GM12892 (cell line): Measurements from ENCODE around the gene RPL36AL.

ENCODE experiments used
- POLR2A ChIP-seq: IDR thresholded peaks from 2 replicates; pipeline ENCODE4 v1.6.1; 2011; ENCODE audit warnings: low read depth, low read length, control low read depth
- POLR2AphosphoS5 ChIP-seq: IDR thresholded peaks from 2 replicates; pipeline ENCODE4 v1.6.1; 2011; ENCODE audit warnings: low read depth, low read length, control low read depth

DNA sequence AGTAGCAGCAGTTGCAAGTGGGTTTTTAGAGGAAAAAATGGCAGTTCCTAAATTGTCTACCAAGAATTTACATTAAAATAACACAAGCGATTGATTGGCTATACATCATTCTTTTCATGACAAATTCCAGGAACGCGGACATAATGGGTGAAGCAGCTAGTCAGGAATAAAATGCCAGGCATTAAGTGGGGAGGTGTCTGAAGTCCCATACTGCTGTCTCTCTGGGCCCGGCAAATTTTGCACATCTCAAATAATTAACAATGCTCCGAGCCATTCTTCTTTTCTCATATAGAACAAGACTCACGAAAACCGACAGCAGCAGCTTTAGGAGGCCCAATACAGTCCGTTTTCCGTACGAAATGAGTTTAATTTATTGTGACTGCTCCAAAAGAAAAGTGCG lies 696 bp downstream of the RPL36AL start:
- no peak for TF ChIP-seq POLR2AphosphoS5
- TF ChIP-seq POLR2A = no peak
